GM19372 (cell line): ENCODE measurements around the gene KIF1A.

Experiments
- ATAC-seq: cut with Tn5 transposase; IDR thresholded peaks from one replicate; pipeline ENCODE4 v1.9.1; 2021; ENCODE audit warnings: mild to moderate bottlenecking, low read depth, moderate library complexity; ENCODE audit not compliant: unreplicated experiment

KIF1A gene

GRCh38 chr2:240819126-240819857 lies 727 bp downstream of the KIF1A start:
- ATAC-seq: no peak

GRCh38 chr2:240818293-240819125 lies 1.5 kb downstream of the KIF1A start:
- no peak for ATAC-seq

- no peak for ATAC-seq
These were observed 2.3 kb downstream of the KIF1A start for GRCh38 chr2:240817496-240818292.

- no peak for ATAC-seq
These were observed 3.2 kb downstream of the KIF1A start for GRCh38 chr2:240816584-240817495.

- no peak for ATAC-seq
These were observed 4.0 kb downstream of the KIF1A start for GRCh38 chr2:240815761-240816583.

- no peak for ATAC-seq
These were observed 4.9 kb downstream of the KIF1A start for GRCh38 chr2:240814946-240815760.

- ATAC-seq: no peak
These were observed 5.7 kb downstream of the KIF1A start for GRCh38 chr2:240814280-240814679.

GRCh38 chr2:240813231-240813921 lies 6.6 kb downstream of the KIF1A start:
- ATAC-seq: no peak

- ATAC-seq: no peak
These were observed 7.3 kb downstream of the KIF1A start for GRCh38 chr2:240812721-240813120.

GRCh38 chr2:240812301-240812680 lies 7.7 kb downstream of the KIF1A start:
- no peak for ATAC-seq

- no peak for ATAC-seq
These were observed 8.4 kb downstream of the KIF1A start for GRCh38 chr2:240811346-240812300.

GRCh38 chr2:240810621-240811020 lies 9.4 kb downstream of the KIF1A start:
- ATAC-seq: no peak

GRCh38 chr2:240810199-240810598 lies 9.8 kb downstream of the KIF1A start:
- ATAC-seq: no peak

- no peak for ATAC-seq
These were observed 10.7 kb downstream of the KIF1A start for GRCh38 chr2:240809276-240809675.

- no peak for ATAC-seq
These were observed 13.6 kb downstream of the KIF1A start for GRCh38 chr2:240806459-240806858.

GRCh38 chr2:240806006-240806405 lies 14.0 kb downstream of the KIF1A start:
- no peak for ATAC-seq

GRCh38 chr2:240803191-240803590 lies 16.8 kb downstream of the KIF1A start:
- ATAC-seq: no peak
